Fibroblast of skin of right quadriceps (primary cell): Measurements from ENCODE around the gene GFI1B.
"Not testable (repeated sequence)": the region's sequence is repeated elsewhere in the genome, so short reads cannot be mapped to it uniquely, and the experiment has no call there.

Experiments
- DNase-seq: peaks from one replicate; pipeline ENCODE4 v3.0.0-alpha.2; 2013

GFI1B gene

GRCh38 chr9:132969783-132970182 lies 8.7 kb upstream of the GFI1B start:
- DNase-seq = no peak

DNA sequence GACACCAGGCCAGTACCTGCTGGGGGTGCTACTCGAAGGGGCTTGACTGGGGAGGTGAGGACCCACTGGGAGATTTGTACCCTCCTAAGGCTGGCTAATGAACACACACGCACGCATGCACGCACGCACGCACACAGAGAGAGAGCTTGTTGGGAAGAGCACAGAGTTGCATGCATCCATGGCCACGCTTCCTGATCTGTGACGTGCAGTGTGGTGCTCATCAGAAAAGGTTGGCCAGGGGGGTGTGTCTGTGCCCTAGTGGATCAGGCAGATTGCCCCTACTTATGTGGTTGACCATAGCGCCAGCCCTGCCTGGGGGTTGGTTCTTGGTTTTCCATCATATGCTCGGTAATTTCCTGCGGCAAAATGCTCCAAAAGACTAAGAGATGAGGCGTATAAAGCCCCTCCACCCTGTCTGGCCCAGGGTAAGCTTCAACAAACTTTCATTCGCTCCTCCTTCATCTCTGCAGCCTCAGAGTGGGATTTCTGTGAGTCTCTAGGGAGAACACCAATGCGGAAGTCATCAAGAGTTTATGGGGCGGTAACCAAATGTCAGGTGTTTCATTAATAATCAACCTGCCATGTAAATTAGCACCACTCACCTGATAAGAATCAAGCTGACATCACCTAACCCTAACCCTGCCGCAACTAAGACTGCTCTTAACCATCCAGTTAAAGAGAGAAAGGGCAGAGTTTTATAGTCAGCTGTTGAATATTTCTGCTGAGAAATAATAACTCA lies 8.0 kb upstream of the GFI1B start:
- DNase-seq = no peak

DNA sequence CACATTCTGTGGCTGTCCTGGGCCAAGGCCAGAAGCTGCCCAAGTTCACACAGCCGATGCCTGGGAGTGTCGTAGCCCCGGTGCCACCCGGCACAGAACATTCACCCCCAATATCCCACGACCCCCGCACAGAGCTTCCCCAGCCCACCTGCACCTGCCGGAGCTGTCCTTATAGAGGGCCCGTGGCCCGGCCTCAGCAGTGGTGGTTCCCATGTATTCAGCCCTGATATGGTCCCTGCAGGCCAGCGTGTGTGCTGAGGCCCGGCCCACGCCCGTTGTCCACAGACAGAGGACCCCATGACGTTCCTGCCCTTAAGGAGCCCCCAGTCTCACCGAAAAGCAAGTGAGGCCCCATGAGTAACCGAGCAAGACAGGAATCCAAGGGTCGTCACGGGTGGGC lies 5.3 kb upstream of the GFI1B start:
- no peak for DNase-seq

DNA sequence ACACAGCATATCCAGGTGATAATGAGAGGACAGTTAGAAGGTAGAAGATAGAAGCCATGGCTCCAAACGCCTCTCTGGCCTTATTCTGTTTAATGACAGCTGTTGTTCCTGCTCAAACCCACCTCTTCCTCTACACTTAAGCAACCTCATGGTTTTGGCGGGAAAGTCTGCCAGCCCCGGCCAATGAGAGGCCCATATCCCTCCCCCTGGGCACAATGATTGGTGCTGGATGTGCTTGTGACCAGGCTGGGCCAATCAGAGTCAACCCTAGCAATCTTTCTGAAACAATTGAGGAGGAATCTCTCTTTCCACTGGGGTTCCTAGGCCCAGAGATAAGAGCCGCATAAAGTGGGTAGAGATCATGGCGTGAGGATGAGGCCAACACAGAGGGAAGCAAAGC lies 4.8 kb upstream of the GFI1B start:
- DNase-seq = peak; percentile 9

GRCh38 chr9:132975961-132976360 lies 2.5 kb upstream of the GFI1B start:
- no peak for DNase-seq

DNA sequence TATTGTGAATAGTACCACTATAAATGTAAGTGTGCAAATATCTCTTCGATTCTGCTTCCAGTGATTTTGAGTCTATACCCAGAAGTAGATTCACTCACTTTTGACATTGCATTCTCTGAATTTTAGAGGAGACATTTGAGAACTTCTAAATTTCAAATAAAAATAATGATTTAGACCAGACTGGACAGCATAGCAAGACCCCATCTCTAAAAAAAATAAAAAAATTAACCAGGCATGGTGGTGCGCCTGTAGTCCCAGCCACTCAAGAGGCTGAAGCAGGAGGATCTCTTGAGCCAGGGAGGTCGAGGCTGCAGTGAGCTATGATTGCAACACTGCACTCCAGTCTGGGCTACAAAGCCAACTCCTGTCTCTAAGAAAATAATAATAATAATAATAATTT lies 1.9 kb upstream of the GFI1B start:
- no peak for DNase-seq

GRCh38 chr9:132978112-132978450 lies 413 bp upstream of the GFI1B start:
- no peak for DNase-seq

- DNase-seq = no peak
Observed at GRCh38 chr9:132980157-132980556, 1.7 kb downstream of the GFI1B start.

DNA sequence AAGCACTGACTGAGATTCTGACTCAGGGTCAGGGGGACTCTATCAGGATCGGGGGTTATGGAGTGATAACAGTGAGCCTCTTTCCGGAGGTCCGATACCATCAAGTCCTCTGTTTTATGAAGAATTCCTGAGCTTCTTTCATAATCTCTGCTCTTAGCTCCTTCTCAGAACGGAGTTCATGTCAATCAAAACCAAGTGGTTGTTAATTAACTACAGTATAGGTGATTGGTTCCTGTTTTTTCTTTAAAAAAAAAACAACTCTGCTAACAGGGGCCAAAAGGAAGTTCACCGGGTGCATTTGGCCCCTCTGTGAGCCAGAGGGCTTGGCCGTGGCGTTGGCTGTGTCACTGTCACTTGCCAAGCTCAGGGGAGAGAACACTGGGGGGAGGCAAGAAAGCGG lies 4.0 kb downstream of the GFI1B start:
- no peak for DNase-seq

DNA sequence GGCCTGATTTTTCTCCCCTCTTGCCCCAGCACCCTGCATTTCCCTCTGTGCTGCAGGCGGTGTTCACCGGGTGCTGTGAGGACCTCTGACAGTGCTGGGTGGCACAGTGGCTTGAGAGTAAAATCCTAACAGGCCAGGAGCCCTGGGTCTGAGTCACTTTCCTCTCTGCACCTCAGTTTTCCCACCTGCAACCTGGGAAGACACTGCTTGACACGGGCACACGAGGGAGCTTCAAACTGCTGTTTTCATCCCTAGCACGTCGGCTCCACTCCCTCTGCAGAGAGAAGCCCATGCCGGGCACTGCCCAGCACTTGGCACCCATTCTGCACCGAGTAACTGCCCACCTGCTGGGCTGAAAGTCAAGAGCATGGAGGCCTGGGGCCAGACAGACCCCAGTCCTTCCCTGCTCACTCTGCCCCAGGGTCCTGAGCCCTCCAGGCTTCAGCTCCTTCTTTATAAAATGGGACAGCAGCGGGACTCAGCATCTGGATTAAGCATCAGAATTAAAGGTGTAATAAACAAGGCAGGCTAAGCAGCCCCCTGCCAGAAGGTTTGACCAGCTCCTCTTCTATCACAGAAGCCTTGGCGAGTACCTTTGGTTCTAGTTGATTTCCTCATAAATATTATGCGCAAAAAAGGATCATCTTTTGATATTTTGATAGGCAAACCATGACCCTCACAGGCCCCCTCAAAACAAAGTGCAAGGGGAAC lies 5.2 kb downstream of the GFI1B start:
- no peak for DNase-seq

DNA sequence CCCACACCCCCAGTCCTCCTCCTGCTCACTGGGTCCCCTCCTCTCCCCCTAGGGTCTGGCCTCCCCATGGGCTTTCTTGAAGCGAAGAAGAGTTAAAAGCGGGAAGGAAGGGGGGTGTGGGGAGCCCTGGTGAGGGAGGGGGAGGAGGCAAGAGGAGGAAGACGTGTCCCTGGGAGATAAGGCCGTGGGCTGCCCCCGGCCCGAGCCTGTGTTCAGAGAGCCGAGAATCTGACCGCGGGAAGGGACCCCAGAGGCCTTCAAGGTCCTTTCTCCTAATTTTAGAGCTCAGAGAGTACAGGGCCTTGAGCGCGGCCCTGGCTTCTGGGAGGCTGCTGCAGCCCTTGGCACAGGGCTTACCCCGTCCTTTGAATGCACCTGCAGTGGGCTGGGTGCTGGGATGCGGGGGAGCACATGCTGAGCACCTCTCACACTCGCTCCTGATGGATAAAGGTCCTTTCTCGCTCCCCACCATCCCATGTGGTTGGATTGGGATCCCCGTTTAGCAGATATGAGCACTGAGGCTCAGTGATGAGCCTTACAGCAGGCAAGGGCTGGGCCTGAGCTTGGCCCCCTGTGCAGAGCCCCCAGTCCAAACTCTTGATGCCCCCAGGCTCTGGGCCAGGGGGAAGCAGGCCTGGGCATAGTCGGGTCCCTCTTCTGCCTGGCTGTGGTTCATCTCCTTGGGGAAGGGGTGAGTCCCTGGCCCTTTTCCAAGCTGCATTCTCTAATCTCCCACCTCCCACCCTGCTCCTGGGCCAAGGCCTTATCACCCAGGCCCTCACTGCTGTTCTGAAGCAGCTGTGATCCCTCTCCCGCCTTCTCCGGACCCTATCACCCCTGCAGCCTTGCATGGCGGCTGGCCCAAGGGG lies 5.9 kb downstream of the GFI1B start:
- DNase-seq = no peak

- no peak for DNase-seq
Observed at GRCh38 chr9:132985071-132985350, 6.5 kb downstream of the GFI1B start.

DNA sequence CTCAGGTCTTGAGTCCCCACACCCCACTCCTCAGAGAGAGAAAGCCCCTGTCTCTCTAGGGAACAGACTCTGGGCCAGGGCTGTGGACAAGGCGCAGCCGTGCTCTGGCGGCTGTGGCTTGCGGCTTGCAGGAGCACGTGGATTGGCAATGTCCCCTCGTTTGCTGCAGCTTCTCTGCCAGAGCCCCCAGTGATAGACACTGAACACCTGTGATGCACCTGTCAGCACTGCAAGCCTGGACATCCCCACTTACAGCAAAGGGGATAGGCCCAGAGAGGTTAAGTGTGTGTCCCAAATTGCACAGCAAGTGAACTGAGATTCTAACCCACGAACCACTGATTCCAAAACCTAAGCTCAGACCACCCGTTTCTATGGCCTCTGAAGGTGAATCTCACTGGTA lies 7.0 kb downstream of the GFI1B start:
- no peak for DNase-seq

DNA sequence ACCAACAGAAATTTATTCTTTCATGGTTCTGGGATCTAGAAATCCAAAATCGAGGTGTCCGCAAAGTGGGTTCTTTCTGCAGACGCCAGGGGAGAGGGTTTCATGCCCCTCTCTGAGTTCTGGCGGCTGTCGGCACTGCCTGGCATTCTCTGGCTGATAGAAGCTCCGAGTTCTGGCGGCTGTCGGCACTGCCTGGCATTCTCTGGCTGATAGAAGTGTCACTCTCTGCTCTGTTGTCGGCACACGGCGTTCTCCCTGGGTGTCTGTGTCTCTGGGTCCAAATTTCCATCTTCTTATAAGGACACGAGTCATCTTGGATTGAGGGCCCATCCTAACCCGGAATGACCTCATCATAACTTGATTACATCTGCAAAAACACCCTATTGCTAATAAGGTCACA lies 7.6 kb downstream of the GFI1B start:
- no peak for DNase-seq

DNA sequence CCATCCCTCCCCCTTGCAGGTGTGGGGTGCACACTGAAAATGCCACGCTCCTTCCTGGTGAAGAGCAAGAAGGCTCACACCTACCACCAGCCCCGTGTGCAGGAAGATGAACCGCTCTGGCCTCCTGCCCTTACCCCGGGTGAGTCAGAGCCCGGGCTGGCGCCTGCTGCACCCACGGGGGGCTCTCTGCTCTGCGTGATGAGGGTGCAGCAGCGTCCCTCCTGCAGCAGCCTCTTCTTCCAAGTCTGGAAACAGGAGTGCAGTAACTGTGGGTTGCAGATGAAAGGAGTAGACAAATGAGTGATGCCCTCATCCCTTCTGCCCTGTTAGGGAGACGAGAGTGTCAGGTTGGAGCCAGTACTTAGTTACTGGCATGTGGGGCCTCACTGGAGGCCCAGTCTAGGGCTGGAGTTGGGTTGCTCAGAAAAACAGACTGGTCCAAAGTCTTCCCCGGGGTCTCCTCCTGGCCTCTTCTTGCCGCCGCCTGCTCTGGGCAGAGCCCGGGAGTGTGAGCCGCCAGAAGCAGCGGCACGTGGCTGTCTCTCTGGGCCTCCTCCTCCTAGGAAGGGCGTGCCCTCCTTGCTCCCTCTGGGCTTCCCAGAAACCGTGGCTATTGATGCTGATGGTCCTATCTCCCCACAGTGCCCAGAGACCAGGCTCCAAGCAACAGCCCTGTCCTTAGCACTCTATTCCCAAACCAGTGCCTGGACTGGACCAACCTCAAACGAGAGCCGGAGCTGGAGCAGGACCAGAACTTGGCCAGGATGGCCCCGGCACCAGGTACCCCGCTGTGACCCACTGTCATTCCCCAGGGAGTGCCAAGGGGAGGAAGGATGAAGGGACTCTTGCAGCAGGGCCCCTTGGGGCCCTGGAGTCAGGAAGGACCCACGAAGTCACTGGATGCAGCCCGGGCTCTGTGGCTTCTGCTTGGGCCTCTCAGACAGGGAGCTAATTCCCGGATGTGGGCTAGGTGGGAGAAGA lies 8.4 kb downstream of the GFI1B start:
- DNase-seq = no peak

GRCh38 chr9:132988244-132989013 lies 9.9 kb downstream of the GFI1B start:
- no peak for DNase-seq

DNA sequence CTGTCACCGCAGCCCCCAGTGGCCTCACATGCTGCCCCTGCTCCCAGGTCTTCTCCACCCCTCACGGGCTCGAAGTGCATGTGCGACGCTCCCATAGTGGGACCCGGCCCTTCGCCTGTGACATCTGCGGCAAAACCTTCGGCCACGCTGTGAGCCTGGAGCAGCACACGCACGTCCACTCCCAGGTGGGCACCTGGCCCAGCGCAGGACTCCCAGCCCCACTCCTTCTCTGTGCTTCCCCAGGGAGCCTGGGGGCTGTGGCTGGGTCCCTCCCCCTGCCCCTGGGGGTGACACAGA lies 10.5 kb downstream of the GFI1B start:
- DNase-seq = no peak

GRCh38 chr9:132989414-132989996 lies 11.0 kb downstream of the GFI1B start:
- no peak for DNase-seq

DNA sequence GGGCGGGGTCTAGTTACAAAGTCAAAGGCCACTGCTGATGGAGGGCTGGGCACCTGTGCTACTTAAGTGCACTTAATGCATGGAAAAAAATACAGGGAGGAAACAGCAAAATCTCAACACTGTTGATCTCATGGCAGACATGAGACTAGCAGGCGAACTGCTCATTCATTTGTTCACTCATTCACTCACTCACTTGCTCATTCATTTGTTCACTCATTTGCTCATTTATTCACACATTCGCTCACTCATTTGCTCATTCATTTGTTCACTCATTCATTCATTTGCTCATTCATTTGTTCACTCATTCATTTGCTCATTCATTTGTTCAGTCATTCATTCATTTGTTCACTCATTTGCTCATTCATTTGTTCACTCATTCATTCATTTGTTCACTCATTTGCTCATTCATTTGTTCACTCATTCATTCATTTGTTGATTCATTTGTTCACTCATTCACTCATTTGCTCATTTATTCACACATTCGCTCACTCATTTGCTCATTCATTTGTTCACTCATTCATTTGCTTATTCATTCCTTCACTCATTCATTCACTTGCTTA lies 11.6 kb downstream of the GFI1B start:
- DNase-seq = not testable (repeated sequence)

DNA sequence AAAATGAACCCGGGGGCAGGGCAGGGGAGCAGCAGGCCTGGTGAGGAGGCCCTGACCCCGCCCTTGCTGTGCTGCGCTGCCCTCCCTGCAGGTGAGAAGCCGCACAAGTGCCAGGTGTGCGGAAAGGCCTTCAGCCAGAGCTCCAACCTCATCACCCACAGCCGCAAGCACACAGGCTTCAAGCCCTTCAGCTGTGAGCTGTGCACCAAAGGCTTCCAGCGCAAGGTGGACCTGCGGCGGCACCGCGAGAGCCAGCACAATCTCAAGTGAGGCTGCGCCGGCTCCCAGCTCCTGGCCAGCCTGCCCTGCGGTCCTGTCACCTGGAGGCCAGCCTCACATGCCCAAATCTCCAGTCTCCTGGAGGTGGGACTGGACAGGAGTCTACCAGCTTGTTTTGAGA lies 12.3 kb downstream of the GFI1B start:
- DNase-seq = no peak
